Measurements from ENCODE around the gene OSBP2. TPM values are rescaled to one million over a fixed set of nuclear protein-coding genes. Genes with fewer than 3 reads are reported as not detected.

The OSBP2 gene
- total and polyA plus RNA-seq, 2 of the 13 experiments (the other 11 are each of a cell fraction or from before 2014, with no cell fraction given): 5.0 to 7.7 TPM

- in situ Hi-C loops (cut with HindIII; ENCODE audit: extremely low pct_ligation_motif_present, low pct_unique_long_range_greater_than_20kb) (no loop called here), intact Hi-C loops (cut with micrococcal nuclease; ENCODE audit: unreplicated experiment) (no loop called here)
- Histone ChIP-seq H3K9ac (ENCODE audit: insufficient read depth, low read depth, low read length) (no peak overlapping the region), H3K79me2 (ENCODE audit: insufficient read depth, low read length) (no peaks in the 10 kb centered on the region), H3K27ac (ENCODE audit: extremely low read length, insufficient read depth, low read length) (no peak overlapping the region), H2AFZ (ENCODE audit: low read length) (no peak overlapping the region), H3K36me3 (replicated peaks in 1 of 2; ENCODE audit: control insufficient read depth in 1 of 2, insufficient read depth in 2 of 2, low read length in 2 of 2) (no peaks in the 10 kb centered on the region), H3K4me2 (ENCODE audit: low read depth, low read length) (no peak overlapping the region), H3K27me3 (ENCODE audit: control insufficient read depth in 1 of 2, insufficient read depth in 2 of 2, low read length in 2 of 2) (no peaks in the 10 kb centered on the region), H3K9me3 (ENCODE audit: low read length) (no peaks in the 10 kb centered on the region), H4K20me1 (ENCODE audit: insufficient read depth, low read length) (no peaks in the 10 kb centered on the region), H3K4me3 (replicated peaks in 1 of 3; ENCODE audit: insufficient read depth in 1 of 3, low read depth in 2 of 3, low read length in 3 of 3) (no peak overlapping the region), H3K4me1 (ENCODE audit: insufficient read depth, low read length) (no peaks in the 10 kb centered on the region)
- 48% methylated on average over 2 of the region's 2 CpGs for WGBS (ENCODE audit: low lambda C conversion rate)
- TF ChIP-seq HNF1A (IDR thresholded peaks at IDR 0.05; ENCODE audit: low read depth): no peak
- TF ChIP-seq HNF1A (CRISPR knock-in tag; IDR thresholded peaks at IDR 0.05; ENCODE audit: borderline replicate concordance): no peak
- TF ChIP-seq DBP (CRISPR knock-in tag; IDR thresholded peaks at IDR 0.05; ENCODE audit: not compliant biosample characterization): no peak
- TF ChIP-seq IRF9 (CRISPR knock-in tag; IDR thresholded peaks at IDR 0.05; ENCODE audit: borderline replicate concordance): no peak
- TF ChIP-seq RARA (CRISPR knock-in tag; IDR thresholded peaks at IDR 0.05): no peak
- TF ChIP-seq ZNF589 (CRISPR knock-in tag; conservative IDR thresholded peaks at IDR 0.05): no peak
- no peak for TF ChIP-seq KDM5B (CRISPR knock-in tag; IDR thresholded peaks at IDR 0.05; ENCODE audit: borderline replicate concordance)
- no peak for TF ChIP-seq ONECUT2 (CRISPR knock-in tag; IDR thresholded peaks at IDR 0.05)
- DNase-seq (ENCODE audit: low spot score) (no peak), ATAC-seq (no peak), FAIRE-seq (no peak)
- CTCF ChIA-PET (ENCODE audit: low intra/inter-chr PET ratio, low total read pairs): no interaction called here
- BruUV-seq (replicated peaks): no TSS peak
- POLR2A ChIA-PET: no interaction called here
These were observed 19.4 kb downstream of the OSBP2 start for GRCh38 chr22:30714062-30714461.
